NCI-H524 (cell line): Measurements from ENCODE around the gene KRT16.
"Not testable (repeated sequence)": the region's sequence is repeated elsewhere in the genome, so short reads cannot be mapped to it uniquely, and the experiment has no call there.

ENCODE experiments used
- DNase-seq, 2 experiments: peaks; one replicate each; lab custom pipeline; 2025; lab: John Stamatoyannopoulos, UW

The KRT16 gene

DNA sequence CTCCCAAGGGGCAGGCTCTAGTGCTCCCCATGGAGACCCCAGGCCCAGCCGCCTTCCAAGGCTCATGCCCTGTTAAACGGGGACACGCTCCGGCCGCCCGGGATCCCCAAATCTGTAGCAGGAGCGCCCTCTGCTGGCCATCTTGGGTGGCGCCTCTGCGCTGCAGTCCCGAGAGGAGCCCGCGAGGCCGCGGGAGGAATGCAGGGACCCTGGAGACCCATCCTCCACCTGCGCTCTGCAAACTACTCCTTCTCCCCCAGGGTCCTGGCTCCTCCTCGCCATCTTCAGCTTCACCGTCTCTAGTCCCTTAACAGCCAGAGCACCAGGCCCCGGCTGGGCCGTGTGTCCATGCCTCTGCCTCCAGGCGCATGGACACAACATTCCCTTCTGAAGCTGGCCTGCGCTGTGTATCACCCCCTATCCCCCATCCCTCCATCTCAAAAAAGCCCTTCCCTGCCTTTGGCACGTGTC lies 35.4 kb upstream of the KRT16 start:
- peak; percentile 51 to 77 for DNase-seq

DNA sequence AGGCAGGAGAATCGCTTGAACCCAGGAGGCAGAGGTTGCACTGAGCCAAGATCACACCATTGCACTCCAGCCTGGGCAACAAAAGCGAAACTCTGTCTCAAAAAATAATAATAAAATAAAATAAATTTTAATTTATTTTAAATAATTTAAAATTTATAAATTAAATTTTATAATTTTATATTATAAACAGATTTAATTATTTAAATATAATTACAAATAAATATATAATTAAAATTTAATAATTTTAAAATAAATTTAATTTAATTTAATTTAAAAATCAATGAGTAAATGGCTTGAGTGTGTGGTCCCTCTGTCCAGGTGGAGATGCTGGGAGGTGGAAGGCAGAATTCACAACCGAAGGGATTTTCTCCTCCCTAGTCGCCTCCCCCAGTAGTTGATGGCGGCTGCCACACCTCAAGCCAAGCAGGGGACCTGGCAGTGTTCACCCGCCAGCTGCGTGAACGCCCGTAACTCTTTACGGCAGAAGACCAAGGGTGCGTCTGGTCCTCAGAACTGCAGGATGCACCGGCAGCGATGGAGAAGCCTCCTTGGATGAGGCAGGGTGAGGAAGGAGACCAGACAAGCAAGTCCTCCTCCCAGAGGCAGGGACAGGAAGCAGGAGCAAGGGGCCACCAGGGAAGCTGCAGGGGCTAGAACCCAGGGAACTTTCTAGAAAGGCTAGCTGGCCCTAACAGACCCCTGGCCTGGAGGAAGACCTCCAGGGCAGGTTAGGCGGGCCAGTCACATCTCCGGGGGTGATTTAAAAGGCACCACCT lies 34.7 kb upstream of the KRT16 start:
- DNase-seq, result no peak

DNA sequence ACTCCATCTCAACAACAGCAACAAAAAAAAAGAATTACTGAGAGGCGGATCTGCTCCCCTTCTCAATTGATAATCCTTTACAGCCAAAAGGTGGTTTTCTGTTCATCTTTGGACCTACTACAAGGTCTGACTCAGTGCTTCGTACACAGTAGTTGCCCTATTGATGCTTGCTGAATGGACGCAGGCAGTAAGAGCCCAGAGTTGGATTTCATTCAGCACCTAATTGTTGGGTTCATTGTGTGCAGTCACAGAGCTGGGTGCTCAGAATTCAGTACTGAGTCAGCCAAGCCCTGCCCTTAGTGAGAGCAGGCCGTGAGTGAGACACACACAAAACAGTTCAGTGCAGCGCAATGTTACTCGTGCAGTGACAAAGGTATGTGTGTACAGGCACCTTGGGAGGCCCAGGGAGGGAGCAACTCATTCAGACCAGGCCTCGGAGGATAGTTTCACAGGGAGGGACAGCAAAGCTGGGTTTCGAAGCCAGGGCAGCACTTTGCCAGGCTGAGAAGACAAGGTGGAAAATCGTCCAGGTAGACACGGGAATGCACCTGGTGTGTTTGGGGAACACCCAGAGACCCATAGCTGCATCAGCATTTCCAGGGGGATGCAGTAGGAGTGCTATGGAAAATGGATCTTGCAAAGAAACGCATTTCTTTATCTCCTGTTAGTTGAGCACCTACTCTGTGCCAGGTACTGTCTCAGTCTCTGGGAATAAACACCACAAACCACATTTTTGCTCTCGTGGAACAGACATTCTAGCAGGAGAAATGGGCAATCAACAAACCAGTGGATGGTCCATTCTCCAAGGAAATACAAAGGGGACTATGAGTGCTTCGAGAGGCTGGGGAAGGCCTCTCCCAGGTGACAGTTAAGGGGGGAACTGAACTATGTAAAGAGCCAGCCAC lies 29.9 kb upstream of the KRT16 start:
- DNase-seq, result no peak

DNA sequence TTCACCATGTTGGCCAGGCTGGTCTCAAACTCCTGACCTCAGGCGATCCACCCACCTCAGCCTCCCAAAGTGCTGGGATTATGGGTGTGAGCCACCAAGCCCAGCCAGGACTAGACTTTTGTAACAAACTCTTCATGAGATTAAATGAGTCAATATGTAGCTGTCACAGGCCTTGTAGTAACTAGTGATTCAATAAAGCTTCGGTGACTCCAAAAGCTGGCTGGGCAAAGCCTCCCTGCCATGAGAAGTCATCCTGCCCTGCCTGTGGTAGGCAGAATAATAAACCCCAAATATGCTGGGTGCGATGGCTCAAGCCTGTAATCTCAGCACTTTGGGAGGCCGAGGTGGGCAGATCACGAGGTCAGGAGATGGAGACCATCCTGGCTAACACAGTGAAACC lies 28.0 kb upstream of the KRT16 start:
- DNase-seq, result not testable (repeated sequence)

DNA sequence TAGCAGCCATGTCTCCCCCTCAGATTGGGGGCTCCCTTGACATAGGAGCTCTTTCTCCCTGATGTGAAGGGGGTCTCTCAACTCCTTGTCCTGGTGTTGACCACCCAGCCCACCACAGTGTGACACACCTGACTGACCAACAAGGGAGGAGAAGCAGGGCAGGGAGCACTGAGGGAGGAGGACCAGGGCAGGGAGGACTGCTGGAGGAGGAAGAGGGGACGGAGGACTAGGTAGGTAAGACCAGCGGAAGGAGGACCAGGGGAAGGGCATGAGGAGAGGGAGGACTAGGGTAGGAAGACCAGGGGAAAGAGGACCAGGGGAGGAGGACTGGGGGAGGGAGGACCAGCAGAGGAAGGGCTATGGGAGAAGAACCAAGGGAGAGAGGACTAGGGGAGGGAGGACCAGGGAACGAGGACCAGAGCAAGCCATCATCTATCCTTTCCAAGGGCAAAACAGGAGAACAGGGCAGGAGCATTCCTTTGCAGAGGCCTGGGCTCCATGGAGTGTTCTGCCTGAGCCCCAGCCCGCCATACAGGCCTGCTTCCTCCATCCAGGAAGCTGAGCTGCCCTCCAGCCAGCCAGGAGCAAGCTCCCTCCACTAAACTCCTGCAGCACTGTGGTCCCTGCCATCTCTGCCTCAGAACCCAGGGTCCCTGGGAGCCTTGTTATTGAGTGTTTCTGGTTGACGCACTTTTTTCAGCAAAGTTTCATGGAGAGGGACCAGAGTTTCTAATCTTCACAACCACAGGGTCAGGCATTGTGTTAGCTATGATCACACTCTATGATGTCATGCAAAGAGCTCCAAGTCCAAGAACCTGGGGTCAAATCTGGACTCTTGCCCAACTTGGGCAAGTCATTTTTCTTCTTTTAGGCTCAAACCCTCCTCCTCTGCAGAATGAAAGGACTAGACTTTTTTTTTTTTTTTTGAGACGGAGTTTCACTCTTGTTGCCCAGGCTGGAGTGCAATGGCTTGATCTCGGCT lies 27.2 kb upstream of the KRT16 start:
- DNase-seq, result no peak

DNA sequence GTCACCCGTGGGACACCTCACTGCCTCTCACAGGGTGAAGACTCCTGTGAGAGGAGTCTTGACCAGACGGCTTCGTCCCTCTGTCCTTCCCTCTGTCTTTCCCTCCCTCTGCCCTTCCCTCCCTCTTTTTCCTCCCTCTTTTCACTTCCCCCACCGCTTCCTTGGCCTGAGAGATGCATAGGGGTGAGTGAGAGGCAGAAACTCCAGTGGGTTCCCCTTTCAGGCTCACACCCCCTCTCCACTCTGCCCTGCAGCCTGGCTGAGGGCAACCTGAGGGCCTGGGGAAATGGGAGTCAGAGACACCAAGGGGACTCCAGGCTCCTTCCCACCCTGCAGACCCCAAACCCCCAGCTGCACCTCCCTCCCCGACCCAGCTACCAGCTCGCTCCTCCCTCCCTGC lies 26.4 kb upstream of the KRT16 start:
- no peak for DNase-seq

DNA sequence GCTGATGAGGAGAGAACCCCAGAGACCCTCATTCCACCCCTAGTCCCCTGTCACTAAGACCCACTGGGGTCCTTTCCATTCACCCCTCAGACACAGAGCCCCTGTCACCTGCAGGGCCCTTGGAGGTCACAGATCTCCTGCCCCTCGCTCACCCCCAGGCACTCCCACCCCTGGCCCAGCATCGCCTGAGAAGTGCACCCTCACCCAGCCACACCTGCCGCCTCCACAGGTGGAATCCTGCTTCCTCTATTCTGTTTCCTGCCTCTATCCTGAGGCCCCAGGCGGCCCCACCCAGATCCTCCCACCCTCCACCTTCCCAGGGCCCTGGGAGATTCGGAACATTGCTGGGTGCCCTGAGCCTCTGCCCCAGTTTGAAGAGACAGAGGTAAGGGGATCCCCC lies 25.6 kb upstream of the KRT16 start:
- DNase-seq, result no peak

DNA sequence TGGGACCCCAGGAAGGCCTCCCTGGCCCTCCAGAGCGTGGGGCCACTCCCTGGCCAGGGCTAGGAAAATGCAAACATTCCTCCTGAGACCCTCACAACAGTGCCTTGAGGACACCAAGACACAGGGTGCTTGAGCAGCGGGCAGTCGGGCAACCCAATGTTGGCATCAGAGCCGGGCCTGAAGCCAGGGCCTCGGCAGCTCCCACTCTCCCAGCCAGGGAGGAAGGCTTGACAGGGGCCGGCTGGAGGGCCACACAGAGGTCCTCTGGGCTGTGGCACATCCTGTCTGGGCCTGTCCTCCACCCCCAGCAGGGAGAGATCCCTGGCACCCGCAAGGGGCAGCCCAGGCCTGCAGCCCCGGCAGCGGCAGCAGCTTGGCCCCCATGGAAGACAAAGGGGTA lies 24.1 kb upstream of the KRT16 start:
- no peak for DNase-seq

DNA sequence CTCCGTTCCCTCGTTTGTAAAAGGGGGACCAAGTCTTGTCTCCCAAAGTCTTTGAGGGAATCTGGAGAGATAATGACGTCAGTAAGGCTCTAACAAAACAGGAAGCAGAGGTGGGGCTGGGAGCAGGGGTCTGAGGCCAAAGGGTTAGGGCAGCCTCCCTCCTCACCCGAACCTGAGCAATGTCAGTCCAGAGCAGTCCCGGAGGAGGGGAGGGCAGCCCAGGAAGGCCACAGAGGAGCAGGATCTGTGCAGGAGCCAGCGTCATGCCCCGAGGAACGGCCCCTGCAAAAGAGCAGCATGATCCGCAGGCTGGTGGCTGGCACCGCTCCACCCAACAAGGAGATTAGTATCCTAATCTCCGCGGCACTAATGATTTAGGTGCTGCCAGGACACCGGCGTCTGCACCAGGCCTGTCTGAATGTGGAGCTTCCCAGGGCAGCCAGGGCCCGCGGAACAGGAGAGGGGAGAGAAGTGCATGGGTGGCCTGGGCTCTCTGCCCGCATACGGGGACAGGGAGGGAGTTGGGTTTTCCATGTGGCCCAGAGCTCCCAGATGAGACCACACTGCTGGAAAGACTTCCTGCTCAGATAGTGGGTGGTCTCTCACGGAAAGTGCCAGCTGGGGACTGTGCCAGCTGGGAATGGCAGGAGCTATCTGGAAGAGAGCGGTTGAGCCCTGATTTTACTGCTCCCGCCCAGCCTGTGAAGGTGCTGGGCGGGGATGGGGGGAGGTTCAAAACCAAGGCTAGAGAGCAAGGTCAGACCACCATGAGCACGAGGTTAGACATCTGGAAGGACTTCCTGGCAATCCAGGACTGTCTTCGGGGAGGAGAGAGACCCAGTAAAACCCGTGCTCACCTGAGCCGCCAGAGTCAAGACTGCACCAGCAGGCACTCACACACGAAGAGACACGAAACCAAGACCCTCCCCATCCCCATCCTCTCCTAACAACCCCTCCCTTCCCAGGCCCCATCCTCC lies 22.8 kb upstream of the KRT16 start:
- DNase-seq, result peak; percentile 61 to 64

DNA sequence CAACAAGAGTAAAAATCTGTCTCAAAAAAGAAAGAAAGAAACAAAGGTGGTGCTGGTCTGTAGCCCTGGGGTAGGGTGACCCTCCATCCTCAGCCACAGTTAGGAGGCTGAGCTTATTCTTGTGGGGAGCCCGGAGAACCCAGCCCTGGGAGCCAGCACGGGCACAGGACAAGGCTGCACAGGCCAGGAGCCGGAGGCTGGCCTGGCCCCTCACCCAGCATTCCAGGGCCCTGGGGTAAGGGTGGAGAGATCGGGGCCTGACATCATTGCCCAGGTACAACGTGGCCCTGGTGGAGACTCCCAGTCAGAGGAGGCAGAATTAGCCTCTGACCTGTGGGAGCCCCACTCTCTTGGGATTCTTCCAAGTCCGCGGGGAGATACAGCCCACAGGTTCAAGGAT lies 22.1 kb upstream of the KRT16 start:
- no peak for DNase-seq

DNA sequence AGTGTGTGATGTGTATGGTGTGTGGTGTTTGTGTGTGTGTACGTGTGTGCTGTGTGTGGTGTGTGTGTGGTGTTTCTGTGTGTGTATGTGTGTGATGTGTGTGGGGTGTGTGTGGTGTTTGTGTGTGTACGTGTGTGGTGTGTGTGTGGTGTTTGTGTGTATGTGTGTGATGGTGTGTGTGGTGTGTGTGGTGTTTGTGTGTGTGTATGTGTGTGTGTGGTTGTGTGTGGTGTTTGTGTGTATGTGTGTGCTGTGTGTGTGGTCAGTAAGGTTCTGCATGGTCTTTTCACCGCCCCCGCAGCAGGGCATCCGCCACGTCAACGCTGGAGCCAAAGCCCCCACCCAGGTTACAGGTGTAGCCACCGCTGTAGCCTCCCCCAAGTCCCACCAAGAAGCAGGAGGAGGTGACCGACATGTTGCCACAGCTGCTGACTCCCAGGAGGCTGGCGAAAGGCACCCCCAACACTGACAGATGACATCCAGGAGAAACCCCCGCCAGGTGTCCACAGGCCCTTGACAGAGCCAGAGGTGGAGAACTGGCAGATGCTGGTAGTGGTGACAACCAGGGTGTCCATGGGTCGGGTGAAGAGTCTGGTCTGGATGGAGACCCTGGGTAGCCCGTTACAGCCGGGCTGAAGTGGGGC lies 21.1 kb upstream of the KRT16 start:
- DNase-seq, result peak in 1 of 2 experiments; percentile 19

DNA sequence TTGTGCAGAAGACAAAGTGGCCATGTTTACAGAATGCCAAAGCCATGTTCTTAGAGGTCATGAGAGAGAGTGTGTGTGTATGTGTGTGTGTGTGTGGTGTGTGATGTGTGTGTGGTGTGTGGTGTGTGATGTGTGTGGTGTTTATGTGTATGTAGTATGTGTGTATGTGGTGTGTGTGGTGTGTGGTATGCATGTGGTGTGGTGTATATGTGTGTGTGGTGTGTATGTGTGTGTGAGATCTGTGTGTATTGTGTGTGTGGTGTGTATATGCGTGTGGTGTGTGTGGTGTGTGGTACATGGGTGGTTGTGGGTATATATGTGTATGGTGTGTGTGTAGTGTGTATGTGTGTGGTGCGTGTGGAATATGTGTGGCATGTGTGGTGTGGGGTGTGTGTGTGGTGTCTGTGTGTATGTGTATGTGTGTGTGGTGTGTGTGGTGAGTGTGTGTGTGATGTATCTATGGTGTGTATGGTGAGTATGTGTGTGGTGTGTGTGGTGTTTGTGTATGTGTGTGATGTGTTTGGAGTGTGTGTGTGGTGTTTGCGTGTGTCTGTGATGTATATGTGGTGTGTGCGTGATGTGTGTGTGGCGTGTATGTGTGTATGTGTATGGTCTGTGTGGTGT lies 20.0 kb upstream of the KRT16 start:
- DNase-seq, result no peak

DNA sequence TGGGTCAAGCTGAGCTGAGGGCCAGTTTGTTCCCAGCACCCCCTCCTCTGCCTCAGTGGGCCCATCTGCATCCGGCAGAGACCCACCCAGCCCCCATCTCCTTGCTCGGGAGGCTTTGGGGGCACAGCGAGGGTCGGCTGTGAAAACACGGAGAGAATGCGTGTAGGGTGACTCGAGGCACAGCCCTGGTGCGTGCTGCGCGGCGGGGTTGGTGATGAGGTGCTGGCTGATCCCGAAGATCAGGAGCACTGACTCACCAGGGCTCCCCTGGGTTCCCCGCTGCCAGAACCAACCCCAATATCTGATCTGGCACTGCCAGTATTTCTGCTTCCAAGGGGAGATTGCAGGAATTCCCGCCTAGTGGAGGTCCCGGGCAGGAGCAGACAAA lies 19.3 kb upstream of the KRT16 start:
- DNase-seq, result no peak

DNA sequence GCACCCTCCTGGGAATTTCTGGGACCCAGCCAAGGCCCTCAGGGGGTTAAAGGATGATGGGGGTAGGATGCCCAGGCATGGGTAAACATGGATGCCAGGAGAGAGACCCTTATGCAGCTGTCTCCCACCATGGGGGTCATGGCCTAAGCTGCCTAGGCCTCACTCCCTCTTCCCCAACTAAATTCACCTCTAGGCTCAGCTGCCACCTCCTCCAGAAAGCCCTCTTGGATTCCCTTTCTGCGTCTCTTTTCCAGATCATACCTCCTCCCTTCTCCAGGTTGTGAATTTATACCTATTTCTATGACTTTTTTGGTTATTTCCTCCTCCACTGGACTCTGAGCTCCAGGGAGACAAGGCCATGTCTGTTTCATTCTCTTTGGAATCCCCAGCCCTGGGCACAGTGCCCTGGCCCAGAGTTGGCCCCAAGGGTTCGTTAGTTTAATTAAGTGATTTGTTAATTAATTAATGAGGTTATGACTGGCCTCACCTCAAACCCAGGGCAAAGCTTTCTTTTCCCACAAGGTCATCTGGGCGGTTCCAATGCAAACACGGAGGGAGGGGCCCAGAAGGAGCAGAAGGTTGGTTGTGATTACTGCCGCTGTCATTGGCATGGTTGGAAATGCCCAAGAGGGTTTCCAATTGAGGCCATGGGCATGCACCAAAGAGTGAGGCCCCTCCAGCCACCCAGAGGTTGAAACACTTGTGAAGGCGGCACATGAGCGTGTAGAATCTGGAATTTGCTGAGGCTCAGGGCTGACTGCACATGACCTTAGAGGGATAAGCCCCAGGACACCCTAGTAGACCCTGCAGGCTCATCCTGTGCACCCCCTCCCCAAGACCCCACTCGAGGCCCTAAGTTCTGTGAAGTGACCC lies 18.7 kb upstream of the KRT16 start:
- no peak for DNase-seq

DNA sequence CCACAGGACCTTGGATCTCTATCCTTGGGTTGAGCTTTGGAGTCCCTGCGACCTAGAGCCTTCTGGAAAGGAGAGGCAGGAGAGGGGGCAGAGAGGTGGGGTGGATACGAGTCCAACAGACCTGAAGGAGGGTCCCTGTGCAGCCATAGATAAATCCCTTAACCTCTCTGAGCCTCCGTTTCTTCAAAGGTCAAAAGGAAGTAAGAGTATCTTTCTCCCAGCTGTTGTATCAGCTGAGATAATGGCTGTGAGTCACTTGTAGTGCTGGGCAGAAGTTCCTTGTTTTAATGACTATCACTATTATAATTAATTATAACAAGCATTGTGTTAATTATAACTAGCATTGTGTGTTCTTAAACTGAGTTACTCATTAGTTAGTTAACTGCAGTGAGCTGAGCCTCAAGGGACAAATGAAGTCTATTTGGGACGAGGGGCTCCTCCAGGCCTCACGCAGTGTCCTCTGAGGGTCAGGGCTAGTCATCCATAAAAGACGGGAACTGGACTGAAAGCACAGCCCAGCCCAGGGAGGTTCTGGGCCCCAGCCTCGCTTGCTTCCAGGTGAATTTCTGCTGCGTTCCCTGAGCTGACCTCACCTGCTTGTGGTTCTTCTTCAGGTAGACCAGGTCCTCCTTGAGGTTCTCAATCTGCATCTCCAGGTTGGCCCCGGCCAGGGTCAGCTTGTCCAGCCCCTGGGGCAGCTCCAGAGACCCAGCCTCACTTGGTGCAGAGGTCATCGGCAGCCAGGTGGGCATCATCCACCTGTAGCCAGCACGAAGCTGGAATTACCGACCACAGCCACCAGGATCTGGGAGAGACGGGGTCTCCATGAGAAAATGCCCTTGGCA lies 17.5 kb upstream of the KRT16 start:
- DNase-seq, result no peak

DNA sequence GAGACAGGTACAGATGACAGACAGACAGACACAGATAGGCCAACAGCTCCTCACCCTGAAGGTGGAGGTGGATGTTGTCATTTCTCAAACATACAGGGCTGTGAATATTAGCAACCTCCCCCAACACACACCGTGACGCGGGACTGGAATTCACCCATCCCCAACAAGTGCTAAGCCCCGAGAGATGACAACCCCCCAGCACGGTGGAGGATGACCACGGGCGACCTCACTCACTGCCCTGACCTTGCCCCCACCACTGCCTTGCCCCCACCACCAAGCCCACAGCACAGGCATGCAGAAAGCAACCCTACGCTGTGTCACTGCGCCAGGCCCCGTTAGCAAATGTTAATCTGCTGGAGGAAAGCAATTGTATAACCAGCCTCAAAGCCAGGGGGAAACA lies 16.7 kb upstream of the KRT16 start:
- DNase-seq, result no peak

DNA sequence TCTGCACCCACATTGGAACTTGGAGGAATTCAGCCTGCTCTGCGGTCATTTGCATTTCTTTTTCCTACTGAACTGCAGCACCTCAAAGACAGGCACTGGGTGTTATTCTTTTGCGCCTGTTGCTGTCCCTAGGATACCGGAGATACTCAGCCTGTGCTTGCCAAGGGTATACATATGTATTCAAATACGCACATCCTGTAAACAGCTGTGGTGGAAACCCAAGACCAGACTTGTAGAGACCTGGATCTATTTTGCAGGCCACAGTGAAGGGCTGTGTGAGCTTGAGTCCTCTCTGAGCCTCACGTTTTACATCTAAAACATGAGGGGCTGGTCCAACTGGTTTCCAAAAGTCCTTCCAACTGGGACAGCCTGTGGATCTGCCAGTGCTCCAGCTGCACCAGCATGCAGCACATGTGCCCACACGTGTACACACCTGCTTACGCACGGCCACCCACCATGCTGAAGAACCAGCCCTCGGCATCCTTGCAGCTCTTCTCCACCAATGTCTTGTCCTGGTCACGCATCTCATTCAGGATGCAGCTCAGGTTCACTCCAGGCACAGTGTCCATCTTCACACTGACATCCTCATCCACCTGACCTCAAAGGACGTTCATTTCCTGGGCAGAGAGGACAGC lies 16.2 kb upstream of the KRT16 start:
- DNase-seq, result not testable (repeated sequence)

DNA sequence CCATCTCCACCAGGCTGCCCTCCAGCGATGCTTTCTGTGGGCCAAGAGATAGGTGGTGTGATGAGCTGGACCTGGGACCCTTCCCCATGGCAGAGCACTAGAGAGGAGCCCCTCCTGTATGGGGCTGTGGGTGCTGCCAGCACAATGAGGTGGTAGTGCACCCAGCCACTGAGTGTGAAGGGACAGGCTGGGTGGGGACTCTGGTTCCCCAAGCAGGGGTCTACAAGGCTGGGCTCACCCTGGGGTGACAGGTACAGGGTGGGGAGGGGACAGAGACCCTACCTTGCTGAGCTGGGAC lies 15.5 kb upstream of the KRT16 start:
- DNase-seq, result not testable (repeated sequence)
